Measurements from ENCODE around the gene AKAP1.

GRCh38 chr17:57110152-57110542 is 25.1 kb downstream of the AKAP1 start:
- TF ChIP-seq CTCF (IDR thresholded peaks at IDR 0.05): no peak
- no peak for TF ChIP-seq EZH2 (IDR thresholded peaks at IDR 0.05; ENCODE audit: borderline replicate concordance, insufficient read depth, low read depth, low read length, poor library complexity, severe bottlenecking)

Data from B cell (primary cell).